Keratinocyte (primary cell): ENCODE data around the gene NFASC. TPM values are rescaled to one million over a fixed set of nuclear protein-coding genes. Genes with fewer than 3 reads are reported as not detected.

Experiments used
- DNase-seq: peaks from one replicate; pipeline ENCODE4 v3.0.0-alpha.2; 2011; ENCODE audit warnings: low read depth, missing footprints, low spot score
- FAIRE-seq: peaks from 2 replicates; lab custom pipeline; 2011; peaks lifted over from hg19 to GRCh38; lab: Jason Lieb, UNC
- H2AFZ ChIP-seq: 2 replicates; pipeline ENCODE4 v1.6.0; 2012; ENCODE audit warnings: low read length, control low read depth, inconsistent platforms; ENCODE audit not compliant: control insufficient read depth
- H3K27ac ChIP-seq: 2 replicates; pipeline ENCODE4 v1.5.1; 2011; ENCODE audit warnings: low read length; ENCODE audit not compliant: control insufficient read depth, insufficient read depth
- H3K27me3 ChIP-seq: 3 replicates; pipeline ENCODE4 v1.6.0; 2011; ENCODE audit warnings: low read length; ENCODE audit not compliant: control insufficient read depth, insufficient read depth; ENCODE audit errors: extremely low read depth
- H3K36me3 ChIP-seq, 2 experiments: 2 replicates in 1 of 2; 3 replicates in 1 of 2; pipeline ENCODE4 v1.5.1; 2011; ENCODE audit warnings: low read length in 2 of 2, mild to moderate bottlenecking in 1 of 2; ENCODE audit not compliant: control insufficient read depth in 2 of 2, insufficient read depth in 2 of 2; ENCODE audit errors: extremely low read depth in 1 of 2
- H3K4me1 ChIP-seq: 3 replicates; pipeline ENCODE4 v1.5.1; 2011; ENCODE audit warnings: low read length; ENCODE audit not compliant: control insufficient read depth, insufficient read depth; ENCODE audit errors: extremely low read depth
- H3K4me2 ChIP-seq: 3 replicates; pipeline ENCODE4 v1.6.0; 2011; ENCODE audit warnings: low read depth, low read length; ENCODE audit not compliant: control insufficient read depth, insufficient read depth; ENCODE audit errors: extremely low read depth
- H3K4me3 ChIP-seq, 3 experiments: fragments of 200-600 bp in 1 of 3; sonication (generic) in 1 of 3; 2 replicates in 2 of 3; 3 replicates in 1 of 3; pipeline ENCODE4 v1.5.1; 2011 to 2016; ENCODE audit warnings: low read length in 3 of 3, mild to moderate bottlenecking in 3 of 3, control low read depth in 2 of 3, inconsistent platforms in 1 of 3, low read depth in 1 of 3, mixed read lengths in 1 of 3, mixed run types in 1 of 3, moderate library complexity in 1 of 3; ENCODE audit not compliant: control insufficient read depth in 2 of 3, insufficient read depth in 2 of 3; ENCODE audit errors: extremely low read depth in 1 of 3
- H3K79me2 ChIP-seq: 2 replicates; pipeline ENCODE4 v1.6.0; 2012; ENCODE audit warnings: low read length; ENCODE audit not compliant: control insufficient read depth, insufficient read depth
- H3K9ac ChIP-seq: 3 replicates; pipeline ENCODE4 v1.6.0; 2011; ENCODE audit warnings: low read length; ENCODE audit not compliant: control insufficient read depth, insufficient read depth; ENCODE audit errors: extremely low read depth
- H3K9me1 ChIP-seq: 3 replicates; pipeline ENCODE4 v1.6.0; 2011; ENCODE audit warnings: low read length; ENCODE audit not compliant: control insufficient read depth, insufficient read depth; ENCODE audit errors: extremely low read depth
- H3K9me3 ChIP-seq: 2 replicates; pipeline ENCODE4 v1.5.1; 2012; ENCODE audit warnings: low read depth, low read length; ENCODE audit not compliant: control insufficient read depth
- H4K20me1 ChIP-seq: 3 replicates; pipeline ENCODE4 v1.6.0; 2011; ENCODE audit warnings: low read length; ENCODE audit not compliant: control insufficient read depth, insufficient read depth; ENCODE audit errors: extremely low read depth
- EZH2 ChIP-seq: IDR thresholded peaks from one replicate; pipeline ENCODE4 v1.6.1; 2012; ENCODE audit warnings: inconsistent platforms, mild to moderate bottlenecking, low read length, moderate library complexity
- dilution Hi-C: fragments of 300-500 bp; cut with MboI; formaldehyde crosslinking; loops from one replicate; pipeline ENCODE4 v1.7.0; 2020; ENCODE audit warnings: low sequenced_read_pairs; ENCODE audit not compliant: extremely low pct_ligation_motif_present
- polyA plus RNA-seq, 5 experiments: library from polyadenylated mRNA; depleted of rRNA in 3 of 5; stranded (reverse) in 3 of 5; stranded (forward) in 1 of 5; unstranded in 1 of 5; fragments of >200 nt; gene quantifications; 1 replicate in 1 of 5; 2 replicates in 3 of 5; 3 replicates in 1 of 5; pipeline versions ENCODE4 v1.2.1 to v1.2.3, GENCODE V29; 2011 to 2012; ENCODE audit warnings: missing spikeins in 2 of 5, low read depth in 1 of 5, low replicate concordance in 1 of 5
- TF ChIP-seq, protein P1 (sequence below), 3 experiments: IDR thresholded peaks in 1 of 3; conservative IDR thresholded peaks in 1 of 3; optimal IDR thresholded peaks in 1 of 3; 2 replicates in 2 of 3; 3 replicates in 1 of 3; pipeline versions ENCODE3 to v1.5.1; 2011; ENCODE audit warnings: low read length in 3 of 3, mild to moderate bottlenecking in 3 of 3, moderate library complexity in 2 of 3, control low read depth in 1 of 3, inconsistent platforms in 1 of 3; ENCODE audit not compliant: insufficient read depth in 2 of 3; ENCODE audit errors: extremely low read depth in 1 of 3

NFASC gene
- polyA plus RNA-seq, 1 donor (not counting 4 experiments of a cell fraction or from before 2014, with no cell fraction given) = 4.3 TPM

DNA sequence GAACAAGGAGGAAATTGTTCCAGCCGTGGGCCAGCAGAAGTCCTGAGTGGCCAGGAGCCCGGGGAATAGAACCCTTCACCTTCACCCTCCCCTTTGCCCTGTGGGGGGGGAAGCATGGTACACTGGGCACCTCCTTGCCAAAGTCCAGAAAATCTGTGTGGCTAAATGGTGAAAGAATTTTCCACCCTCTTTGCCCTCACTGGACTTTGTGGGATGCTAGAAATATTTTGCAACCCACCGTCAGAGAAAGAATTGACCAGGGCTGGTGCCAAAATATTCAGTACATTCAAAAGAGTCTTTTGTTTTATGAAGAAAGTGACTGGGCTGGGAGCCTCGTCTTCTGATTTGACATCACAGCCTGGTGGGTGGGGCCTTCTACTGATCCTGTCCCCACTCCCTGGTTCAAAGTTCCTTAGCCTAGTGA lies 14.6 kb downstream of the NFASC start:
- Histone ChIP-seq H3K79me2 (no peaks in the 10 kb centered on the region), H3K4me3 (no peak overlapping the region)

DNA sequence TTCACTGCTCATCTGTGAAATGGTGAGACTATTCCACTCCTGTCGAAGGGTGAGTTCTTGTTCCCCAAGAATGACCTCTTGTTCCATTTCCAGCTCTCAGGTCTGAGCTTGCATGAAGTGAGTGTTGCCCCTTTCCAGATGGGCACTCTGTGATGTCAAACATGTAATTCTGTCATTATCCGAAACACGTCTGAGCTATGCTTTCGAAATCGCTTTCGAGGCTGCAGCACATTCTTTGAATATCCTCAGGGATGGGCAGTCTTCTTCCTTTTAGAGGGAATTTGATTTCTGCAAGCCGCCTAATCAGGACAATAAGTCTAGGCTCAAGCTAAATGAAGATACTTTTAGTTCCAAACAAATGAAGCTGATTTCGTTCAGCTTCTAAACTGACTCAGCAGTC lies 15.1 kb downstream of the NFASC start:
- TF ChIP-seq EZH2 = no peak
- TF ChIP-seq, protein P1, sequence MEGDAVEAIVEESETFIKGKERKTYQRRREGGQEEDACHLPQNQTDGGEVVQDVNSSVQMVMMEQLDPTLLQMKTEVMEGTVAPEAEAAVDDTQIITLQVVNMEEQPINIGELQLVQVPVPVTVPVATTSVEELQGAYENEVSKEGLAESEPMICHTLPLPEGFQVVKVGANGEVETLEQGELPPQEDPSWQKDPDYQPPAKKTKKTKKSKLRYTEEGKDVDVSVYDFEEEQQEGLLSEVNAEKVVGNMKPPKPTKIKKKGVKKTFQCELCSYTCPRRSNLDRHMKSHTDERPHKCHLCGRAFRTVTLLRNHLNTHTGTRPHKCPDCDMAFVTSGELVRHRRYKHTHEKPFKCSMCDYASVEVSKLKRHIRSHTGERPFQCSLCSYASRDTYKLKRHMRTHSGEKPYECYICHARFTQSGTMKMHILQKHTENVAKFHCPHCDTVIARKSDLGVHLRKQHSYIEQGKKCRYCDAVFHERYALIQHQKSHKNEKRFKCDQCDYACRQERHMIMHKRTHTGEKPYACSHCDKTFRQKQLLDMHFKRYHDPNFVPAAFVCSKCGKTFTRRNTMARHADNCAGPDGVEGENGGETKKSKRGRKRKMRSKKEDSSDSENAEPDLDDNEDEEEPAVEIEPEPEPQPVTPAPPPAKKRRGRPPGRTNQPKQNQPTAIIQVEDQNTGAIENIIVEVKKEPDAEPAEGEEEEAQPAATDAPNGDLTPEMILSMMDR (optimal IDR thresholded peaks at IDR 0.05 in 1 of 3, IDR thresholded peaks at IDR 0.05 in 1 of 3, conservative IDR thresholded peaks at IDR 0.05 in 1 of 3; ENCODE audit: extremely low read depth in 1 of 3, insufficient read depth in 2 of 3, low read length in 3 of 3) = no peak
- Histone ChIP-seq H3K27me3 (peaks cover 15% of the 10 kb centered on the region), H3K4me2 (peak overlapping the region; percentile 56), H3K79me2 (no peaks in the 10 kb centered on the region), H3K27ac (no peak overlapping the region), H3K9me1 (no peaks in the 10 kb centered on the region), H3K4me1 (peaks cover 2% of the 10 kb centered on the region), H2AFZ (no peak overlapping the region), H4K20me1 (no peaks in the 10 kb centered on the region), H3K4me3 (peak overlapping the region in 1 of 3 experiments; percentile 34), H3K9me3 (no peaks in the 10 kb centered on the region), H3K9ac (no peak overlapping the region), H3K36me3 (no peaks in the 10 kb centered on the region)
- FAIRE-seq (no peak), DNase-seq (no peak)
- dilution Hi-C loops = no loop called here

More for the DNA sequence above, 14.6 kb downstream of the NFASC start:
- Histone ChIP-seq H3K4me1 (peaks cover 2% of the 10 kb centered on the region), H4K20me1 (no peaks in the 10 kb centered on the region), H2AFZ (no peak overlapping the region), H3K9me1 (no peaks in the 10 kb centered on the region), H3K9me3 (no peaks in the 10 kb centered on the region), H3K9ac (no peak overlapping the region), H3K27ac (no peak overlapping the region), H3K27me3 (peaks cover 15% of the 10 kb centered on the region), H3K36me3 (no peaks in the 10 kb centered on the region), H3K4me2 (no peak overlapping the region)
- dilution Hi-C loops = no loop called here
- DNase-seq (no peak), FAIRE-seq (no peak)
- TF ChIP-seq, protein P1 (optimal IDR thresholded peaks at IDR 0.05 in 1 of 3, IDR thresholded peaks at IDR 0.05 in 1 of 3, conservative IDR thresholded peaks at IDR 0.05 in 1 of 3; ENCODE audit: extremely low read depth in 1 of 3, insufficient read depth in 2 of 3, low read length in 3 of 3) = no peak
- no peak for TF ChIP-seq EZH2
